ENCODE results near the gene ZNF561. TPM values are rescaled to one million over a fixed set of nuclear protein-coding genes. Genes with fewer than 3 reads are reported as not detected.

The ZNF561 gene
- total and polyA plus RNA-seq, 9 of the 15 experiments (the other 6 are each of a cell fraction or from before 2014, with no cell fraction given): 13.9 to 34.9 (median 23.6) TPM

DNA sequence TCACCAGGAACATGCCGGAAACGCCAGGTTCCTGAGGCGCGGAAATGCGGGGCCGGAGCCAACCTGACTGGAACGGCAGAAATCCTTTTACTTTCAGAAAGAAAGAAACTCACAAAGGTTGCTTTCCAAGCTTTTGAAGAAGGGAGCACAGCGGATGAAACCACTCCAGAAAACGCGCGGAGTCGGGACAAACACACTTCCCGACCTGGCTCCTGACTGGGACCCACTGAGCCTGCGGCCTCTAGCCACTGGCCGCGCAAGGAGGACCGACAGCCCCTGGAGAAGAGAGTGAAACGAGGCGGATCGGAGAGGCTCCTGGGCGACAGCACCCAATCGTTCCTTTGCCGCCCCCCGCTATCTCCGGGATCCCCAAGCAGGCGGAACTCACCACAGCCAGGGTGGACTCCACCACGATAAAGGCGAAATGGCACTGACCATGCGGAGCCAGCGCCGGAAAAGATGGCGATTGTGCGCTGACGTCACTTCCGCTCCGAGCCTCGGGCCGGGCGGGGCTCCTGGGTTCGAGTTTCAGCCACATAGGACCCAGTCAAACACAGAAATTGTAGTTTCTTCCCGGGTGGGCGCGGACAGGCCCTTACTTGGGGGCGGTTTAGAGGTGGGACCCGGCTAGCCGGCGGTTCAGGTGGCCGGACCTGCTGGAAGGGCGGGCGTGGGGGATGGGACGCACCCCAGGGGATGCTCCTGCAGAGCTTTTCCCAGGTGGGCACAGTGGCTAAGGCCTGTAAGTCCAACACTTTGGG is 36.8 kb downstream of the ZNF561 start, which contains the start of gene ZNF121 (continued):
- TF ChIP-seq, protein P1, sequence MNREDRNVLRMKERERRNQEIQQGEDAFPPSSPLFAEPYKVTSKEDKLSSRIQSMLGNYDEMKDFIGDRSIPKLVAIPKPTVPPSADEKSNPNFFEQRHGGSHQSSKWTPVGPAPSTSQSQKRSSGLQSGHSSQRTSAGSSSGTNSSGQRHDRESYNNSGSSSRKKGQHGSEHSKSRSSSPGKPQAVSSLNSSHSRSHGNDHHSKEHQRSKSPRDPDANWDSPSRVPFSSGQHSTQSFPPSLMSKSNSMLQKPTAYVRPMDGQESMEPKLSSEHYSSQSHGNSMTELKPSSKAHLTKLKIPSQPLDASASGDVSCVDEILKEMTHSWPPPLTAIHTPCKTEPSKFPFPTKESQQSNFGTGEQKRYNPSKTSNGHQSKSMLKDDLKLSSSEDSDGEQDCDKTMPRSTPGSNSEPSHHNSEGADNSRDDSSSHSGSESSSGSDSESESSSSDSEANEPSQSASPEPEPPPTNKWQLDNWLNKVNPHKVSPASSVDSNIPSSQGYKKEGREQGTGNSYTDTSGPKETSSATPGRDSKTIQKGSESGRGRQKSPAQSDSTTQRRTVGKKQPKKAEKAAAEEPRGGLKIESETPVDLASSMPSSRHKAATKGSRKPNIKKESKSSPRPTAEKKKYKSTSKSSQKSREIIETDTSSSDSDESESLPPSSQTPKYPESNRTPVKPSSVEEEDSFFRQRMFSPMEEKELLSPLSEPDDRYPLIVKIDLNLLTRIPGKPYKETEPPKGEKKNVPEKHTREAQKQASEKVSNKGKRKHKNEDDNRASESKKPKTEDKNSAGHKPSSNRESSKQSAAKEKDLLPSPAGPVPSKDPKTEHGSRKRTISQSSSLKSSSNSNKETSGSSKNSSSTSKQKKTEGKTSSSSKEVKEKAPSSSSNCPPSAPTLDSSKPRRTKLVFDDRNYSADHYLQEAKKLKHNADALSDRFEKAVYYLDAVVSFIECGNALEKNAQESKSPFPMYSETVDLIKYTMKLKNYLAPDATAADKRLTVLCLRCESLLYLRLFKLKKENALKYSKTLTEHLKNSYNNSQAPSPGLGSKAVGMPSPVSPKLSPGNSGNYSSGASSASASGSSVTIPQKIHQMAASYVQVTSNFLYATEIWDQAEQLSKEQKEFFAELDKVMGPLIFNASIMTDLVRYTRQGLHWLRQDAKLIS (CRISPR knock-in tag; IDR thresholded peaks at IDR 0.05): no peak
- TF ChIP-seq ZNF77 (CRISPR knock-in tag; IDR thresholded peaks at IDR 0.05) (no peak), ZNF347 (CRISPR knock-in tag; IDR thresholded peaks at IDR 0.05; ENCODE audit: low read depth) (no peak), ZNF212 (CRISPR knock-in tag; IDR thresholded peaks at IDR 0.05) (no peak), NFRKB (IDR thresholded peaks at IDR 0.05; ENCODE audit: low read depth) (peak; percentile 93), BRD4 (IDR thresholded peaks at IDR 0.05) (peak; percentile 81), KAT7 (CRISPR knock-in tag; IDR thresholded peaks at IDR 0.05; ENCODE audit: borderline replicate concordance) (0 out of 2 replicates have a peak, but pooled peaks have one; percentile 39), CXXC5 (CRISPR knock-in tag; IDR thresholded peaks at IDR 0.05) (peak; percentile 57), TAF15 (IDR thresholded peaks at IDR 0.05; ENCODE audit: low read depth, low read length) (no peak), POLR3G (IDR thresholded peaks at IDR 0.05; ENCODE audit: extremely low read depth, insufficient read length, insufficient replicate concordance) (no peak), C11orf30 (IDR thresholded peaks at IDR 0.05; ENCODE audit: low read depth) (peak; percentile 28; the same call in 1 of the 2 replicates), POLR2G (IDR thresholded peaks at IDR 0.05; ENCODE audit: low read depth, low read length) (peak; percentile 99), FOXK1 (CRISPR knock-in tag; IDR thresholded peaks at IDR 0.05; ENCODE audit: borderline replicate concordance) (peak; percentile 60; the same call in 1 of the 2 replicates), FOXM1 (IDR thresholded peaks at IDR 0.05; ENCODE audit: low read depth) (0 out of 2 replicates have a peak, but pooled peaks have one; percentile 18), FOXM1 (CRISPR knock-in tag; IDR thresholded peaks at IDR 0.05; ENCODE audit: low read depth) (no peak), POLR2A (conservative IDR thresholded peaks at IDR 0.05) (peak; percentile 96)
- TF ChIP-seq, protein P2, sequence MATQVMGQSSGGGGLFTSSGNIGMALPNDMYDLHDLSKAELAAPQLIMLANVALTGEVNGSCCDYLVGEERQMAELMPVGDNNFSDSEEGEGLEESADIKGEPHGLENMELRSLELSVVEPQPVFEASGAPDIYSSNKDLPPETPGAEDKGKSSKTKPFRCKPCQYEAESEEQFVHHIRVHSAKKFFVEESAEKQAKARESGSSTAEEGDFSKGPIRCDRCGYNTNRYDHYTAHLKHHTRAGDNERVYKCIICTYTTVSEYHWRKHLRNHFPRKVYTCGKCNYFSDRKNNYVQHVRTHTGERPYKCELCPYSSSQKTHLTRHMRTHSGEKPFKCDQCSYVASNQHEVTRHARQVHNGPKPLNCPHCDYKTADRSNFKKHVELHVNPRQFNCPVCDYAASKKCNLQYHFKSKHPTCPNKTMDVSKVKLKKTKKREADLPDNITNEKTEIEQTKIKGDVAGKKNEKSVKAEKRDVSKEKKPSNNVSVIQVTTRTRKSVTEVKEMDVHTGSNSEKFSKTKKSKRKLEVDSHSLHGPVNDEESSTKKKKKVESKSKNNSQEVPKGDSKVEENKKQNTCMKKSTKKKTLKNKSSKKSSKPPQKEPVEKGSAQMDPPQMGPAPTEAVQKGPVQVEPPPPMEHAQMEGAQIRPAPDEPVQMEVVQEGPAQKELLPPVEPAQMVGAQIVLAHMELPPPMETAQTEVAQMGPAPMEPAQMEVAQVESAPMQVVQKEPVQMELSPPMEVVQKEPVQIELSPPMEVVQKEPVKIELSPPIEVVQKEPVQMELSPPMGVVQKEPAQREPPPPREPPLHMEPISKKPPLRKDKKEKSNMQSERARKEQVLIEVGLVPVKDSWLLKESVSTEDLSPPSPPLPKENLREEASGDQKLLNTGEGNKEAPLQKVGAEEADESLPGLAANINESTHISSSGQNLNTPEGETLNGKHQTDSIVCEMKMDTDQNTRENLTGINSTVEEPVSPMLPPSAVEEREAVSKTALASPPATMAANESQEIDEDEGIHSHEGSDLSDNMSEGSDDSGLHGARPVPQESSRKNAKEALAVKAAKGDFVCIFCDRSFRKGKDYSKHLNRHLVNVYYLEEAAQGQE (IDR thresholded peaks at IDR 0.05; ENCODE audit: borderline replicate concordance): no peak
- TF ChIP-seq, protein P2 (CRISPR knock-in tag; IDR thresholded peaks at IDR 0.05; ENCODE audit: low read depth): peak; percentile 71; the same call in 1 of the 2 replicates

Data from K562 (cell line).